Ecto neural progenitor cell (in vitro differentiated cells): ENCODE results near the gene SFMBT1.
"Not testable (repeated sequence)": the region's sequence is repeated elsewhere in the genome, so short reads cannot be mapped to it uniquely, and the experiment has no call there.

Experiments used
- DNase-seq: peaks from one replicate; pipeline ENCODE4 v3.0.0-alpha.2; 2018; ENCODE audit warnings: low spot score

SFMBT1 gene

GRCh38 chr3:53035825-53036619, 9.9 kb downstream of the SFMBT1 start:
- no peak for DNase-seq

DNA sequence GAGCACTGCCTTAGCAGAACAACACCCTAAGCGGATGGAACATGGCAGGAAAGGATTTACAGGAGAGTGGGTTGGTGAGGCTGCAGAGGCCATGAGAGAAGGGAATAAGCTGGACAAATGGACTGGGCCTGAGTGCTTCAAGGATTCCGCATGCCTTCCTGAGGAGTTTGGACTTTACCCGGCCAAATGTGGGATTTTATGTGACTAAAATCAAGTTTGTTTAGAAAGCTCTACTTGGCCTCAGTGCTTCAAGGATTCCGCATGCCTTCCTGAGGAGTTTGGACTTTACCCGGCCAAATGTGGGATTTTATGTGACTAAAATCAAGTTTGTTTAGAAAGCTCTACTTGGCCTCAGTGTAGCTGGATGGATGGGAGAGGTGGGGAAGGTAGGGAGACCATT, 10.9 kb downstream of the SFMBT1 start:
- DNase-seq = not testable (repeated sequence)

DNA sequence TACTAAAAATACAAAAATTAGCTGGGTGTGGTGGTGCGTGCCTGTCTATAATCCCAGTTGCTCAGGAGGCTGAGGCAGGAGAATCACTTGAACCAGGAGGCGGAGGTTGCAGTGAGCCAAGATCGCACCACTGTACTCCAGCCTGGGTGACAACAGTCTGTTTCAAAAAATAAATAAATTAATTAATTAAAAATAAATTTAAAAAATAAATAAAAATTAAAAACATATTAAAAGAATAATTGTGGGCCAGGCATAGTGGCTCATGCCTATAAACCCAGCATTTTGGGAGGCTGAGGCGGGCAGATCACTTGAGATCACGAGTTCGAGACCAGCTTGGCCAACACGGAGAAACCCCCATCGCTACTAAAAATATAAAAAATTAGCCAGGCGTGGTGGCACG, 11.5 kb downstream of the SFMBT1 start:
- not testable (repeated sequence) for DNase-seq

GRCh38 chr3:53032609-53033008, 13.3 kb downstream of the SFMBT1 start:
- no peak for DNase-seq

DNA sequence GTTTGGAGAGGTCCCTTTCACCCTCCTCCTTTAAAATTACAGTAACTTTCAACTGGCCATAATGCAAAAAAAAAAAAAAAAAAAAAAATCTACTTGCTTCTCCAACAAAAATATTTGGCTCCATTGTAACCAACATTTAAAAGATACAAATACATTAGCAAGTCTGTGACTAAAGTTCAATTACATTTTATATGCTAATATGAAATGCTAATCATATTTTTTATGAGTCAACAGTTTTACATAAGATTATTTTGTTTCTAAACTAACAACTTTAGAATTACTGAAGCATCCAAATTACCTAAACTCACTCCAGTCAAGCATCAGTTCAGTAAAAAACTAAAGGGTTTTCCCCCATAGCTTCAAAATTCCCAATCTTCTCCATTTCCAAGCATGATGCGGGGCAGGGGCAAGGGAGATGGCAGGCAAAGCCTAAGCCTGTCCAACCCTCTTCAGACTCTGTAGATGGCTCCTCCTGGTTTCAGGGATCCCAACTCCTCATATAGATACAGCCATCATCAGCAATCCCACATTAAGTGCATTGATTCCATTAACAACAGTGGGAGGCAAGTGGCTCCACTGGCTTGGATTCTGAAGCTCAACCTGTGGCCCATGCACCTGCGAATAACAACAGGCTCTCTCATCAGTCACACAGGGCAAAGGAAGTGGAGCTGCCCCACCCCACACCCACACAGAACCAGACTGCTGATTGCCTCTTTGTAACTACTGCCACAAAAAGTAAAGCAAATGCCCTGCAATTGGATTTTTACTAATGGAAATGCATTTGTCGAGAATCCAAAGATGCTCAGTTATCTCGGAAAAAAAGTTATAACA, 15.0 kb downstream of the SFMBT1 start:
- DNase-seq = no peak

DNA sequence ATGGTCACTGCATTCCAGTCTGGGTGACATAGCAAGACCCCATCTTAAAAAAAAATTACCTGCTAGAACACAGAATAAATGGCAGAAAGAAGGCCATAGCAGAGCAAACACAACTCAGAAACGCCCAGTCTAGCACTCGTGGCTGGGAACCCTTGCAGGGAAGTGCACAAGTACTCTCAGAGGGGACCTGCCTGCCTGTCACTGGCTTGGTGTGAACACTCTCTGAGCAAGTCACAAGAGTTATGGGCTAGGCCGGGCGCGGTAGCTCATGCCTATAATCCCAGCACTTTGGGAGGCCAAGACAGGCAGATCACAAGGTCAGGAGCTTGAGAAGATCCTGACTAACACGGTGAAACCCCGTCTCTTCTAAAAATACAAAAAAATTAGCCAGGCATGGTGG, 17.2 kb downstream of the SFMBT1 start:
- DNase-seq = no peak

DNA sequence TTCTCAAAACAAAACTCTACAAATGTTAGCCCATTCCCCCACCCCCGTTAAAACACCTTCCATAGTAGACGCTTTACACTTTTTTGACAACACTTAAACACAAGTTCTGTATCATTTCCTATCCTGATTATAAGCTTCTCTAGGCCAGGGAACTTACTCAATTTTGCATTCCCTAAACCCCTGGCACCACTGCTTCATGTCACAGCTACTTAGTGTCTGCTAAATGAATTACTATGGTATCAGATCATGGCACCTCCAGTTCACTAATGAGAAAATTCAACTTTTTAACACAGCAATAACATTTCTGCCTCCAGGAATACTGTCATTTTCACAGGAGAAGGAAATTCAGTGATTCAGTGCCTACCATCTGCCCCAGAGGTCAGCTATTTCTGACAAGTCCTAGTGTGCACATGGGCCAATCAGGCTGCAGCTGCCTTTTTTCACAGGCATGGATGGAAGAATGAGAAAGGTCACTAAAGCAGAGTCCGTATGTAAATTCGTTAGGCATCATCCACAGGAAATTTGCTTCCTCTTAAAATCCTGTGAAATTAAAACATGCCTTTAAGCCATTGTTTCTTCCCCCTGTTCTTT, 18.5 kb downstream of the SFMBT1 start:
- no peak for DNase-seq

- no peak for DNase-seq
These were observed 19.3 kb downstream of the SFMBT1 start for GRCh38 chr3:53026382-53027162.

DNA sequence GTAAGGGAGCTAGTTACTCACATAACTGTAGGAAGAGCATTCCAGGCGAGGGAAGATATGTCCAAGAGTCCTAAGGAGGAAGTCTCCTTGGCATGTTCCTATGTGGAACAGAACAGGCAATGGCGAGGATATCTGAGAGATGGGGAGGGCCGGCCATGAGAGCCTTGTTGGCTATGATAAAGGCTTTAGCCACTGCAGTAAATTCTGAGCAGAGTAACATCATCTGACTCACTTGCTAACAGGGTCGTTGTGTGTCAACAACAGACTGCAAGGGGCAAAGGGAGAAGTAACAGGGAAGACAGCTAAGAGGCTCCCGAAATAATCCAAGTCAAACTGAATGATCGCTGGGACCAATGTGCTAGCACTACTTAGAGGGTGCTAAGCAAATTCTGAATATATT, 21.6 kb downstream of the SFMBT1 start:
- no peak for DNase-seq

DNA sequence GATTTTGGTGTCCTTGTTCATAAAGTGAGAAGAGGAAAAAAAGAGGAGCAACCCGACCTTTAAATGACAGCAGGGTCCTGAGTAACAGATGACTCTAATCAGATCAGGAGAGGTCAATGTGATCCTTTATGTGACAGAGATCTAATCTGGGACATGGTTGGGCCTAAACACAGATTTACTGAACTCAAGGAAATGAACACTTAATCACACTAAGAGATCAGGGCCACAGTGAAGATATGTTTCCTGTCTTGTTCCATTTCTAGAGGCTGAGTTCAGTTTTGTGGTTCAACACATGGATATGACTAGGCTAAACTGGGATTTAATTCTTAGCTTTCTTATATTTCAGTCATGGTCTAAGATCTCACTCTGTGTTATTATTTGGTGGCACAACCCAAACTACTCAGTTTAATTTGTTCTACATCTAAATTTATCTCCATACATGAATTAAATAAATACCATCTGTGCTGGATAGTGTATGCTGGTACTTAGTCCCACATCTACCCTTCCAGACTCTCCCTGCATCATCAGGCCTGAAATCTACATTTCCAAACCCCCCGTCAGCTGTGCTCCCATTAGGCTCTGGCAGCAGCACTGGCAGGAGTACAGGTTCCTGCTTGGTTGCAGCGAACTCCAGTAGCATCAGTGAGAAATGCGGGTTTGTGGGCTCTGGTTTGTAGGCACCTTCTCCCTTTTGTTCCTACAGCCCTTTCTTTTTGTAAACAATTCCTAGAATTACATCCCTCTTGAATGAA, 22.6 kb downstream of the SFMBT1 start:
- no peak for DNase-seq

DNA sequence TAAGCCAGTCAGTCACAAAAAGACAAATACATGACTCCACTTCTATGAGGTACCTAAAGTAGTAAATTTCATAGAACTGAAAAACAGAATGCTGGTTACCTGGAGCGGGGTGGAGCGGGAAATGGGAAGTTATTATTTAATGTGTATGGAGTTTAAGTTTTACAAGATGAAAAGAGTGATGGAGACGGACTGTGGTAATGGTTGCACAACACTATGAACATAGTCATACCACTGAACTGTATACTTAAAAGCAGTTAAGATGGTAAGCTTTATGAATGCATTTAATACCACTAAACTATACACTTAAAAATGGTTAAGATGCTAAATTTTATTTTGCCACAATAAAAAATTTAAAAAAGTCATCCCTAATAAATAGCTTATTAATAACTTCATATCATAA, 23.2 kb downstream of the SFMBT1 start:
- no peak for DNase-seq

DNA sequence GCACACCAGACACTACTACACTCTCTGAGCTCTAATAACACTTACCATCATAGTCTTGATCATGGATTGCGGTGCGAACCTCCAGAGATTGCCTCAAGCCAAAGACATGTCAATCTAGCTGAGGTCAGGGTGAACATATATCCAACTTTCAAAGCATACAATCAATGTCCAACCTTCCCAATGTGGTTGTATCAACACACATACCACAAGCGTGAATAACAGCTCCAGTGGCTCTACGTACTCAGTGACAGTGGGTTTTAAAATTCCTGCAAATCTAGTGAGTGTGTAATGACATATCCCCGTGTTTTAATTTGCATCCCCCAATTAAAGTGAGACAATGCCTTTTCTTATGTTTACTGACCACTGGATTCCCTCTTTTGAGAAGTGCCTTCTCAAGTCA, 29.6 kb downstream of the SFMBT1 start:
- DNase-seq = no peak

DNA sequence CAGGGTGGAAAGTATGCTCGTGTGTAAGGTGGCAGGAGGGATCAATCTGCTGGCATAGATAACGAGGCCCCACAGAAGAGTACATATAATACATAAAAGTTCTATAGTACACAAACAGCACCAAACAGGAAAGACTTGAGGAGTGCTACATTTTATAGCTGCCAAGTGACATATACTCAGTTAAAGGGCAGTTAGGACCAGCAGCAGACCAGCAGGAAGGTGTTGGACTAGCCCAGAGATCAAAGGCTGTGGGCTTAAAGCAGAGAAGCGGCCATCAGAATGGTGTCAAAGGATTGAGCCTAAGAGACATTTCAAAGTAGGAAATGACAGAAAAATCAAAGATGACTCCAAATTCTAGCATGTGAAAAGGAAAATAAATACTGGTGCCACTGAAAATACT, 34.5 kb downstream of the SFMBT1 start:
- no peak for DNase-seq

GRCh38 chr3:53009826-53010539, 35.9 kb downstream of the SFMBT1 start:
- no peak for DNase-seq

GRCh38 chr3:53008932-53009331, 36.9 kb downstream of the SFMBT1 start:
- no peak for DNase-seq

DNA sequence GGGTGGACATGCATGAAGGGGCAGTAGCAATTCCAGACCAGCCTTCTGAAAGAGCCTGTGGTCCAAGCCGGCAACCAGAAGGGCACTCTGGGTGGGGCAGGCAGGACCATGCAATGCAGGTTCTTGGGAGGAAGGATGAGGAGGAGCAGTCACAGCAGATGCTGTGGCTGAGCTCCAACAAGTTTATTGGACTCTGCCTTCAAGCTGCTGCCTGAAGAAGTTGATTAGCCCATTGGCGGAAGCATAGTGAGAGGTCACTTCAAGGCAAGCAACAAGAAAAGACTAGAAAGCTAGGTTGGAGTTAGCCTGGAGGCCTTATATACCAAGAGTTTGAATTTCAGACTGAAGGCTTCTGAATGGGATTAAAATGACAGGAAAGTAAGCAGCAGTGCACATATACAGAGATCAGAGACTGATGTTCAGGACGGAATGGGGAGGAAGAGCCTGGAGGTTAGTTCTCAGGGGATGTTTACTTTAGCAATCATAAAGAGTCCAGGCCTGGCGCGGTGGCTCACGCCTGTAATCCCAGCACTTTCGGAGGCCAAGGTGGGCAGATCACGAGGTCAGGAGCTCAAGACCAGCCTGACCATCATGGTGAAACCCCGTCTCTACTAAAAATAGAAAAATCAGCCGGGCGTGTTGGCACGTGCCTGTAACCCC, 39.9 kb downstream of the SFMBT1 start:
- no peak for DNase-seq

DNA sequence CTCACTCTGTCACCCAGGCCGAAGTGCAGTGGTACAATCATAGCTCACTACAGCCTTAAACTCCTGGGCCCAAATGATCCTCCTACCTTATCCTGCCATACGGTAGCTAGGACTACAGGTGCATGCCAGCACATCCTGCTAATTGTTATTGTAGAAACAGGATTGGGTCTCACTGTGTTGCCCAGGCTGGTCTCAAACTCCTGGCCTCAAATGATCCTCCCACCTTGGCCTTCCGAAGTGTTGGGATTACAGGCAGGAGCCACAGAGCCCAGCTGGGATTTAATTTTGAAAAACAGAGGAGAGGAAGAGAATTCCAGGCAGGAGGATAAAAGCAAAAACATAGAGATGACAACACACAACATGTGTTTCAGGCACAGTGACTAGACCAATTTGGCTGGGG, 40.5 kb downstream of the SFMBT1 start:
- no peak for DNase-seq

DNA sequence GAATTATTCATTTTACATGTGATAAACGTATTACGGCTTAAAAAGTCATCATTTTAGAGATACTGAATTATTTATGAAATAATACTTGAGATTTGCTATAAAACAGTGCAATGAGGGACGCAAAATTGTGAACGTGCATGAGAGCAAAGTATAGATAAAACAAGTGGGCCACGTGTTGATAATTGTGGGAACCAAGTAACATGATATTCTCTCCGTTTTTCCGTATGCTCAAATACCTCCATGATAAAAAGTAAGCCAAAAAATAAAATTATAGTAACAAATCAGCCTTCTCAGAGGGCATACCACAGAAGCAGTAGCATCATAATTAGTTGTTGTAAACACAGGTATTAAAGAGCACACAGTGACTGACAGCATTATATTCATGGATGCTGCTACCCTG, 42.6 kb downstream of the SFMBT1 start:
- DNase-seq = no peak

DNA sequence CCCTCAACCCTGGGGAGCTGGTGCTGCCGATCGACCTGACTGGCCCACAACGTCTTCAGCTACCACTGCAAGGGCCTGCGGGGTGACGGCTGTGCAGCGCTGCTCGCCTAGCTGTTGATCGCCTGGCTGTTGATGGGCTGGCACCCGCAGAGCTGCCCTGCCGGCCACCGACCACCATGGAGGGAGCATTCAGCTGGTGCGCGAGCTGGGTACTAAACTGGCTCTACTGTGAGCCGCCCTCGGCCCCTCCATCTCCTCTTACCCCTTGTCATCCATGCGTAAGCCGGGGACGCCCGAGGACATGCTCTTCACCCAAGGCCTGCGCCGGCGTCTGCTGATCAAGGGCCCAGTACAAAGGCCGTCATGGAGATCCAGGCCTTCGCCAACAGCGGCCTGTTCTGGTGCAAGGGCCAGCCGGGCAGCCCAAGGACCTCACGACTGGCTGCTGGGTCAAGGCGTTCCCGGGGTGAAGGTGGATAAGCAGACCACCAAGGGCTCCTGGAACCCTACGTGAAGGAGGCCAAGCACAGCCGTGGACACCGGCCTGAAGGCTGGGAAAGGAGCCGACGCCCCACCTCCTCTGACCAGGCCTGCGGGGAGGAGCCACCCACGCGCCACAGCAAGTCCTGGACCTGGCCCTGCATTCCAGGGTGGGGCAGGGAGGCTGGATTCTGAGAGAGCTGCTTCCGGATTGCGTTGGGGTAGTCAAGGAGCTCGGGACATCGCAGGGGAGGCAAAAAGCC, 46.9 kb downstream of the SFMBT1 start:
- DNase-seq = no peak

DNA sequence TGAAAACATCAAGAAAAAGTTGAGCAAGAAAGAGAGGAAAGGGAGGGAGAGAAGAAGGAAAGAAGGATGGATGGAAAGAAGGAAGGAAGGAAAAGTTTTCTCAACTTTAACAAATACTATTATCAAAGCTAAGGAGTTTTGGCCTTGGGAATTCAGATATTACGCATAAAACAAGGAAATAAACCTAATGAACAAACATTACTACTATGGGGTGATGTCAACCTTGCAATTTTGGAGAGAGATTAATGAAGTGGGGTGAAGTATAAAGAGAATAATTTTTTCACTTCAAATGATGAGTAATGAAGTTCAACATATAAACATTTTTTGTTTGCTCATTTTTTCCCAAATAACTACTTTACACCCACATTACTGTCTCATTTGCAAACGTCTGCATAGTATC, 55.2 kb downstream of the SFMBT1 start:
- no peak for DNase-seq
